ENCODE results near the gene CAMTA1. TPM values are rescaled to one million over a fixed set of nuclear protein-coding genes. Genes with fewer than 3 reads are reported as not detected.

Gene CAMTA1
- polyA plus RNA-seq, 1 donor from 2014 or later: 162 TPM

DNA sequence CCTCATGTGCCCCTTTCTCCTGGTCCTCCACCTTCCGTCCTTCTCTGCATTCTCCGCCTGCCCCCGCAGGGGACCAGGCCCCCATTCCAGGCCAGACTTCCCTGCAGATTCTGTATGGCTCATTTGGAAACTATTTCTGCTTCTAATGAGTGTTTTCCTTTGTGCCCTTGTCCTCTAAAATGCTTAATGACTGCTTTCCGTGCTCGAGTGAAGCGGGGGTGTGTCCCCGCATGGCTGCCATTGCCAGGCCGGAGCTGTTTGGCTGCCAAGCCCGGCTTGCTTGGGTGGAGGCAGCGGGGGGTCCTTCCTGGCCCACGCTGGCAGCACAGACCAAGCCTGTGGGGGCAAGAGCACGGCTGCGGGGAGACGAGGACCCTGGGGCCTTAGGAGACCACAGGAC, 686.6 kb downstream of the CAMTA1 start:
- no peaks in the 10 kb centered on the region for H3K27me3 ChIP-seq (ENCODE audit: insufficient read depth, low read depth, low read length)

DNA sequence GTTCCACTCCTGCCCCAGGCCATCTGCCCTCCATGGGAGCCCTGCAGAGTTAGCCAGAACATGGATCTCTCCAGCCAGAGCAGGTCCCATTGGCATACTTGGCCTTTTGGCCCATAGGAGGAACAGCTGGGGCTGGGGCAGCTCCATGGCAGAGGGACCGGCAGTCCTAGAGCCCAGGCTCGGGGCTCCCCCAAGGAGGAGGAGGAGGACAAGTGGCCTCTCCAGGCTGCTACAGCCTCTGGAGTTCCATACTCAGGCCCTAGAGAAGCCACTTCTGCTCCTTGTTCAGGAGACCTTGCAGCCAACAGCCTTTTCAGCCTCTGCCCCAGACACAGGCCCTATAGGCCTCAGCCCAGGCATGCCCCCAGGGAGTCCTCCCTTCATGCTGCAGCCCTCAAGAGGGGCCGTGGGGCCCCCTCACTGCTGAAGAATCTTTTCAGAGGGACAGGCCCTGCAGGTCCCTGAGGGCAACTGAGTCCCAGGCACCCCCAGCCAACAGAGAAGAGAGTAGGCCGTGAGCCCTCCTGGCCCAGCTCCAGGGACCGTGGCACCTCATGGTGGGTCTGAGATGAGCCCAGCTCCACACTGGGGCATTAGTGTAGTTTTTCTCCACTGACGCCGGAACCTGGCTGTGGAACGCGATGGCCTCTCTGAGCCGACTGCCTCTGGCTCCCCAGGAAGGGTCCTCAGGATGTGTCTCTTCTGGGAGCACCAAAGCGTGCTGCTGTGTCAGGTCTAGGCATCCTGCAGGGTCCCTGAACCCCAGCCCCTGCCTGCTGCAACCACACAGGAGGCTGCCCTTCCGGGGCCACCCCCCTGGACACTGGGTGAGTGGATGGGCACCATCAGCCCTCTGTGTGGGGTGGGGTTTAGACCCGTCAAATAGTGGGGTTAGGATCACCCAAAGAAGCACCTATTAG, 688.2 kb downstream of the CAMTA1 start:
- H4K20me1 ChIP-seq (ENCODE audit: insufficient read depth): no peaks in the 10 kb centered on the region
- no peaks in the 10 kb centered on the region for H3K9me2 ChIP-seq (ENCODE audit: insufficient read depth, low read length)
- no peak overlapping the region for H3K4me2 ChIP-seq (ENCODE audit: low read length)
- H3K27me3 ChIP-seq (ENCODE audit: insufficient read depth, low read depth, low read length): no peaks in the 10 kb centered on the region
- H3K9me3 ChIP-seq (ENCODE audit: low read length): no peaks in the 10 kb centered on the region
- no peak overlapping the region for H3K4me3 ChIP-seq (ENCODE audit: low read length)
- H3K36me3 ChIP-seq (ENCODE audit: insufficient read depth, low read length): no peaks in the 10 kb centered on the region
- H3K79me2 ChIP-seq (replicated peaks; ENCODE audit: insufficient read depth, low read length): no peaks in the 10 kb centered on the region
- H2AFZ ChIP-seq (ENCODE audit: low read depth, low read length): no peak overlapping the region
- H3K27ac ChIP-seq (ENCODE audit: low read length): no peak overlapping the region
- no peaks in the 10 kb centered on the region for H3F3A ChIP-seq (ENCODE audit: insufficient read depth, low read length, poor library complexity, severe bottlenecking)
- H3K9ac ChIP-seq (ENCODE audit: low read length): no peak overlapping the region
- TF ChIP-seq EP300 (conservative IDR thresholded peaks at IDR 0.05; ENCODE audit: poor library complexity, severe bottlenecking): no peak
- no peak for TF ChIP-seq TAF1 (IDR thresholded peaks at IDR 0.05; ENCODE audit: low read depth)
- no peak for TF ChIP-seq MXI1 (conservative IDR thresholded peaks at IDR 0.05; ENCODE audit: poor library complexity, severe bottlenecking)
- TF ChIP-seq CTCF (IDR thresholded peaks at IDR 0.05; ENCODE audit: poor library complexity, severe bottlenecking): no peak
- no peak for TF ChIP-seq EZH2 (IDR thresholded peaks at IDR 0.05; ENCODE audit: borderline replicate concordance, insufficient read depth, low read length, poor library complexity, severe bottlenecking)
- no peak for TF ChIP-seq RAD21 (conservative IDR thresholded peaks at IDR 0.05)
- TF ChIP-seq SMC3 (conservative IDR thresholded peaks at IDR 0.05; ENCODE audit: poor library complexity): no peak

More for the DNA sequence above, 686.6 kb downstream of the CAMTA1 start:
- Histone ChIP-seq H3F3A (ENCODE audit: insufficient read depth, low read length, poor library complexity, severe bottlenecking) (no peaks in the 10 kb centered on the region), H3K4me3 (ENCODE audit: low read length) (no peak overlapping the region), H3K9me3 (ENCODE audit: low read length) (no peaks in the 10 kb centered on the region), H3K79me2 (replicated peaks; ENCODE audit: insufficient read depth, low read length) (no peaks in the 10 kb centered on the region), H2AFZ (ENCODE audit: low read depth, low read length) (no peak overlapping the region), H3K9ac (ENCODE audit: low read length) (no peak overlapping the region), H4K20me1 (ENCODE audit: insufficient read depth) (no peaks in the 10 kb centered on the region), H3K4me2 (ENCODE audit: low read length) (no peak overlapping the region), H3K9me2 (ENCODE audit: insufficient read depth, low read length) (no peaks in the 10 kb centered on the region), H3K36me3 (ENCODE audit: insufficient read depth, low read length) (no peaks in the 10 kb centered on the region), H3K27ac (ENCODE audit: low read length) (no peak overlapping the region)
- no peak for TF ChIP-seq MXI1 (conservative IDR thresholded peaks at IDR 0.05; ENCODE audit: poor library complexity, severe bottlenecking)
- no peak for TF ChIP-seq SMC3 (conservative IDR thresholded peaks at IDR 0.05; ENCODE audit: poor library complexity)
- TF ChIP-seq RAD21 (conservative IDR thresholded peaks at IDR 0.05): no peak
- TF ChIP-seq, protein P1, sequence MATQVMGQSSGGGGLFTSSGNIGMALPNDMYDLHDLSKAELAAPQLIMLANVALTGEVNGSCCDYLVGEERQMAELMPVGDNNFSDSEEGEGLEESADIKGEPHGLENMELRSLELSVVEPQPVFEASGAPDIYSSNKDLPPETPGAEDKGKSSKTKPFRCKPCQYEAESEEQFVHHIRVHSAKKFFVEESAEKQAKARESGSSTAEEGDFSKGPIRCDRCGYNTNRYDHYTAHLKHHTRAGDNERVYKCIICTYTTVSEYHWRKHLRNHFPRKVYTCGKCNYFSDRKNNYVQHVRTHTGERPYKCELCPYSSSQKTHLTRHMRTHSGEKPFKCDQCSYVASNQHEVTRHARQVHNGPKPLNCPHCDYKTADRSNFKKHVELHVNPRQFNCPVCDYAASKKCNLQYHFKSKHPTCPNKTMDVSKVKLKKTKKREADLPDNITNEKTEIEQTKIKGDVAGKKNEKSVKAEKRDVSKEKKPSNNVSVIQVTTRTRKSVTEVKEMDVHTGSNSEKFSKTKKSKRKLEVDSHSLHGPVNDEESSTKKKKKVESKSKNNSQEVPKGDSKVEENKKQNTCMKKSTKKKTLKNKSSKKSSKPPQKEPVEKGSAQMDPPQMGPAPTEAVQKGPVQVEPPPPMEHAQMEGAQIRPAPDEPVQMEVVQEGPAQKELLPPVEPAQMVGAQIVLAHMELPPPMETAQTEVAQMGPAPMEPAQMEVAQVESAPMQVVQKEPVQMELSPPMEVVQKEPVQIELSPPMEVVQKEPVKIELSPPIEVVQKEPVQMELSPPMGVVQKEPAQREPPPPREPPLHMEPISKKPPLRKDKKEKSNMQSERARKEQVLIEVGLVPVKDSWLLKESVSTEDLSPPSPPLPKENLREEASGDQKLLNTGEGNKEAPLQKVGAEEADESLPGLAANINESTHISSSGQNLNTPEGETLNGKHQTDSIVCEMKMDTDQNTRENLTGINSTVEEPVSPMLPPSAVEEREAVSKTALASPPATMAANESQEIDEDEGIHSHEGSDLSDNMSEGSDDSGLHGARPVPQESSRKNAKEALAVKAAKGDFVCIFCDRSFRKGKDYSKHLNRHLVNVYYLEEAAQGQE (IDR thresholded peaks at IDR 0.05; ENCODE audit: borderline replicate concordance): no peak
- TF ChIP-seq TAF1 (IDR thresholded peaks at IDR 0.05; ENCODE audit: low read depth): no peak
- no peak for TF ChIP-seq POLR2AphosphoS5 (IDR thresholded peaks at IDR 0.05)
- no peak for TF ChIP-seq CTCF (IDR thresholded peaks at IDR 0.05; ENCODE audit: poor library complexity, severe bottlenecking)
- no peak for TF ChIP-seq EP300 (conservative IDR thresholded peaks at IDR 0.05; ENCODE audit: poor library complexity, severe bottlenecking)
- TF ChIP-seq EZH2 (IDR thresholded peaks at IDR 0.05; ENCODE audit: borderline replicate concordance, insufficient read depth, low read length, poor library complexity, severe bottlenecking): no peak

Data from neural cell (in vitro differentiated cells).